Sciatic nerve (tissue), 2 donors: ENCODE measurements around the gene MAPKAP1. TPM values are rescaled to one million over a fixed set of nuclear protein-coding genes. Genes with fewer than 3 reads are reported as not detected.
A peak's percentile ranks its signal among the peaks of the same experiment; 100 is the strongest.

Experiments used
- ATAC-seq: fragments of 200-7000 bp; cut with Tn5 transposase; one replicate; pipeline ENCODE4 v1.9.1; 2020; ENCODE audit warnings: mild to moderate bottlenecking, moderate library complexity
- DNase-seq: peaks from one replicate; pipeline ENCODE4 v3.0.0-alpha.2; 2020; ENCODE audit warnings: low spot score
- intact Hi-C: fragments of 100-400 bp; cut with DNase I; formaldehyde crosslinking; loops from one replicate; pipeline ENCODE4 v1.14.2; 2022
- total RNA-seq: library from RNA; stranded (reverse); fragmentation: NEBNext Ultra II Directional; extraction: Animal tissue kit (Norgen Biotek cat#: 25700); gene quantifications from one replicate; pipeline ENCODE4 v1.2.1, GENCODE V29; 2021
- donor health status: DM: no; HTN: no; CAD: no.
- donor health status: DM: no; HTN: no; CAD: no.

Gene MAPKAP1
- total RNA-seq, 1 donor from 2014 or later, result 54.6 TPM

DNA sequence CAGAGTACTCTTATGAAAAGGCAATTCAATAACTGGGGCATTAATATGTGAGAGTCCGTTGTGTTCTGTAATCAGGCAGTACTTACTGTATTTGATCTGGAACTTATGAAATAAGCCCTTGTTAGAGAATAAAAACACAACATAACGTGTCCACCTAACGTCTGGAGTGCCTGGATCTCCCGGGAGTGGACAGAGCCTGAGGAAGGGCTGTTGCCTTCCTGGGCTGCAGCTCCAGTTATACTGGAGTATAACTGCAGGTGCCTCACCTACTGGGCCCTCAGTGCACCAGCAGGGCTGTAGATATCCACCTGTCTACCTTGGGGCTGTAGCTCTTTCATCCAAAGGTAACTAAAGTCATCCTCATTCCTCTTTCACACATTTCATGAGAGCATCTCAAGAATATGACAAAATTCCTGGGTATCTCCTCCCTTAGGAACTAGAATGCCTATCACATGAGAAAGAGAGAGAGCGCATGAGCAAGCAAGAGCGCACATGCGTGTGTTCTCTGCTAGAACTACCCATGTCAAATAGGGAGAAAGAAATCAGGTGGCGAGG is 245.3 kb downstream of the MAPKAP1 start:
- intact Hi-C loops, result no loop called here
- no peak for DNase-seq
- no peak for ATAC-seq

DNA sequence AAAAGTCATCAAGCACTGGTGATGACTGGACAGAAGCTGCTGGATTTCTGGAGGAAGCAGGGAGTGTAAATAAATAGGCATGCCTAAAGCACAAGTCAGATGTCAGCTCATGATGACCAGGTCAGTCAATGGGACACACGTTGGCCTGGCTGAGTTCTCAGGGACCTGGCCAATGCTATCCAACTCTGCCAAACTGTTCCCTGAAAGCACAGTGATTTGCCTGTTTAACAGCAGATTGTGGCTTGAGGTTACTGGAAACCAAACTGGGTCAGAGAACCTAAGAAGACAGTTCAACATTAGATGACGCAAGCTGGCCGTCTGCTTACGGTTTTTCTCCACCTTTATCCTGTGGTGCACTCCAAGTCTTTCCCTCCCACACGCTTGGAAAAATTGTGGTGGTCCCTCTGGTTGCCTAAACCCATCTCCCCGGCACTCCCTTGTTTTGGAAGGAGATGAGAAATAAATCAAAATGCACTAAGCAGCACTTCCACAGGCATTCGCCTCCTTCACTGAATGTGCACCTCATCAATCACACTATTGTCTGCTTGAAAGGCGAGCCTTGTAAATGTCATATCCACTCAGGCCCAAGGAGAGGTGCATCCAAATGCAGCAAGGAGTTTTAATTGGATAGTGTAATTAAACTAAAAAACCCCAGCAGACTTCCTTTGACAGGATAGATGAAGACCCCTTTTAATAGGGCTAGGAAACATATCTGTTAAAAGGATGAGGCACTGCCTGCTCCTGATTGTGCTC is 245.9 kb downstream of the MAPKAP1 start:
- no peak for DNase-seq
- peak; percentile 78 for ATAC-seq
- intact Hi-C loops, result no loop called here

DNA sequence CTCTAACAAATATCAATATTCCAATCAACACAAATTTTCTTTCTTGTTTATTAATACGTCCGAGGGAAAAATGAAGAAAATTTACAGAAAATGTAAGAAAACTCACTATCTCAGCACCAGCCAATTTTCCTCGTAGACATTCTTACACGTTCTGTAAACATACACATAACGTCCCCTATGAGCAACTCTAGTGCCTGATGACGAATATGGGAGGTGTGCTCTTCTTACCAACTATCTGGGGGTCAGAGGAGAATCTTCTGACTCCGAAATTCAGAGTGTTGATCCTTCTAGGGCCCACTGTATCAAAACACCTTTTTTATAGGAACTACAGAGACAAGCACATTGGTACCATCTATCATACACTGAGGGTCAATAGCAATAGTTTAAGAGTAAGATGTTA is 246.7 kb downstream of the MAPKAP1 start:
- intact Hi-C loops, result no loop called here
- no peak for ATAC-seq
- no peak for DNase-seq

DNA sequence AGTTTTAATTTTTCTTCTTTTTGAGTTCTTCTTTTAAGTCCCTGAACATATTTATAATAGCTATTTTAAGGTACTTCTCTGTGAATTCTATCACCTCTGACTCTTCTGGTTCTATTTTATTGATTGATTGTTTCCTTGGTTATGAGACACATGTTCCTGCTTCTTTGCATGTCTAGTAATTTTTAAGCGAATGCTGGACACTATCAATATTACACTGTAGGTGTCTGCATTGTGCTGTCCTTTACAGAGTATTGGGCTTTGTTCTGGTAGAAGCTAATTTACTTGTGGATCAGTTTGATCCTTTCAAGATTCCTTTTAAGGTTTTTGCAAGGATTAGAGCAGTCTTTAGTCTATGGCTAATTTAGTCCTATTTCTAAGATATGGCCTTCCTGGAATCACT is 249.7 kb downstream of the MAPKAP1 start:
- no peak for DNase-seq
- ATAC-seq, result no peak
- intact Hi-C loops, result no loop called here

DNA sequence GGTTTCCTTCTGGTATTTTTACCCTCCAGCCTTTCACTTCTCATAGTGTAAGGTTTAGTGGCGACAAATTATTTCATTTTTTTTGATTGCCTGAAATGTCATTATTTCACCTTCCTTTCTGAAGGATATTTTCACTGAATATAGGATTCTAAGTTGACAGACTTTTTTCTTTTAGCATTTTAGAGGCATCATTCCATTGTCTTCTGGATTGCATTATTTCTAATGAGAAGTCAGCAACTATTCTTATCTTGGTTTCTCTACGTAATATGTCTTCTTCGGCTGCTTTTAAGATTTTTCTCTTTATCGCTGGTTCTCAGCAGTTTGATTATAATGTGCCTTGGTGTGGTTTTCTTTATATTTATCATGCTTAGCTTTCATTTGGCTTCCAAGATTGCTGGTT is 251.1 kb downstream of the MAPKAP1 start:
- ATAC-seq (no peak), DNase-seq (no peak)
- intact Hi-C loops, result no loop called here

DNA sequence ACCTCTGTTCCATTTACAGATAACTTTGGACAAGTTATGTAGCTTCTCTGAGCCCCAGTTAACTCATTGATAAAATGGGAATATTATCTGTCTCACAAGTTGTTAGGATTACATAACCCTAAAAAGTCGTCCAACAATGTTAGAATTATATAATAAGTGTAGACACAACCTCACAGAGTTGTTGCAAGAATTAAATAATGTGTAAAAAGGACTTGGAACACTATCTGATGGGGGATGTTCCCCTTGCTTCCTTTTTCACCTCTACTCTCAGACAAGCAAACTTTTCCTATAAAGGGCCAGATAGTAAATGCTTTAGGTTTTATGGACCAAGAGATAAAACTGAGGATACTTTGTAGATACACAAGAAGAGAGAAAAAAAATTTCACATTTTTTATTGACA is 251.9 kb downstream of the MAPKAP1 start:
- DNase-seq (no peak), ATAC-seq (no peak)
- intact Hi-C loops, result no loop called here

DNA sequence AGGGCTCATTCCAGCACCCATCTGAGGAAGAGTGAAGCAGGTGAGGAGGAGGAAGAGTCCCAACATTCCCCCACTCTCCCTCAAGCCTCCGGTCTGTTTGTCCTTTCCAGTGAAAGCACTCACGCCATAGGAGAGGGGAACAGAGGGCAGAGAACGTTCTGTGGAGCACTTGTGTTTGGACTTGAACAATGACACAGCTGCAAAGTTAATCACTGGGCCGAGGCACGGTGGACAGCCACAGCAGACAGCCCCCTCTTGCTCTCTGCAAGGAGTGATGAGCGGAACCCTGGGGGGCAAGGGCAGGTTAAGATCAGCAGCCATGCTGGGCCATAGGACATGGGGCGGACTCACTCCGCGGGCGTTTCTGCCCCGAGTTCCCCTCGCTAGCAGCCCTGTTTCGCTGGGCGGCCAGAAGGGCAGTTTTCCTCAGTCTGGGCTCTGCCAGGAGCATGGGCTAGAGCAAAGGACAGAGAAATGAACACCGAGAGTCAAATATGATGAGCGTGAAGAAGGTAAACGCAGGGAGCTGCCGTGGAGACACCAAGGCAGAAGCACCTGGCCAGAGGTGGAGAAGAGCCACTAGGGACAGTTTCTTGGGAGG is 259.7 kb downstream of the MAPKAP1 start:
- DNase-seq, result no peak
- intact Hi-C loops, result no loop called here
- no peak for ATAC-seq

DNA sequence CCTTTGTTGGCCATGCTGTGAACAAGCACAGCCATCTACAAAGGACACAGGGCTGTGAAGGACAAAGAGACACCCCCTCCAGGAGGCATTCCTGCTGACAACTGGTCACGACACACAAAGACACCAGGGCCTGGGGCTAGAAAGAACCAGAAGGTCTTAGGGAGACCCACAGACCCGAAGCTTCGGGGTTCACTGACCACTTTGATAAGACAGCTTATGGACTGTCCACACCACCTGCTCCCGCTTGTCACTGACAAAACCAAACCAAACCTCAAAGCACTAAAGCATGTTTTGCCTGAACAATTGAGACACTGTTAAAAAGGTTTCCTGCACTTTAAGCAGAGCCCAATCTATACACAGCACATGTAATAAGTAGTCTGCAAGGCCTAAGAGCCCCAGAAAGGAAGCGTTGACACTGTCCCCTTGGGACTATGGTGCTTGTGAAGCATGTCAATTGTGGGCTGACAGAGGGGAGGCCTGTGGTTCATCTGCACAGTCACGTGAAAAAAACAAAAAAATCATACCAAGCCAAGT is 260.4 kb downstream of the MAPKAP1 start:
- intact Hi-C loops, result no loop called here
- no peak for DNase-seq
- ATAC-seq, result no peak

DNA sequence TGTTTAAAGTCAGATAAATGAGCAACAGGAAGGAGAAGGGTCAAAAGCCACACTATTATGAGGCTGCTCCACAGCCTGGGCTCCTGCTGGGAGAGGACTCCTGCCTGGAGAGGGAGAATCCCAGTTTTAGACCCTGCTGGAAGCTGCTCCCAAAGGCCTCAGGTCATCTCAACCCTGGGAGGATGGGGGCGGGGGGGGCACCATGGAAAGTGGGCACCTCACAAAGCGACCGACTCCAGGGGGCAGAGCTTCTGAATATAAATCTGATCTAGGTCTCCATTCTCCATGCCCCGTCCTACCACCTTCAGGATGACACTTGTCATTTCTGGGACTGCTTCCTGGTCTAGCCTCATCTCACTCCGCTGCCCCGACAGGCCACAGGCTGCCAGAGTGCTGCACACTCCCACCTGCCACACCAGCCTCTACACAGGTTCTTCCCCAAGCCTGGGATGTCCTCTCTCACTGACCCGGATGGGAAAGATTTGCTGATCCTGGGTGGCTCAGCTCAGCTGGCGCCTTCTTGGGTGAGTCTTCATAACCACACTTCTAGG is 262.0 kb downstream of the MAPKAP1 start:
- intact Hi-C loops, result no loop called here
- ATAC-seq (no peak), DNase-seq (no peak)

DNA sequence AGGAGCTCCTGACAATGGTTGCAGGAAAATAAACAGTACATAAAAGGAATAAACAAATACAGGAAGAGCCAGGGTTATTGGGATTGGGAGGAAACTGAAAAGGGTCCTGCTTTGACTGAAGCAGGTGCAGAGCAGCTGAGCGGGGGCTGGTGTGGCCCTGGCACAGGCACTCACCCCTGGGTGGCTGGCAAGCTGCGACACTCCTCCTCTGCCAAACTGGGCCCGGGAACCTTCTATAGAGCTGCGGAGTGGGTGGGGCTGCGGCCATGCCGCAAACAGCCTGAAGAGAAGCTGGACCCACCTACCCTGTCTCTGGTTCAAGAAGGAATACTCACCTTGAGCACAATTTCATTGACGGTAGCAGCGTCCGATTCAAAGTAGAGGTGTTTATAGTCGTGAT is 262.8 kb downstream of the MAPKAP1 start:
- intact Hi-C loops, result no loop called here
- no peak for DNase-seq
- ATAC-seq, result no peak

DNA sequence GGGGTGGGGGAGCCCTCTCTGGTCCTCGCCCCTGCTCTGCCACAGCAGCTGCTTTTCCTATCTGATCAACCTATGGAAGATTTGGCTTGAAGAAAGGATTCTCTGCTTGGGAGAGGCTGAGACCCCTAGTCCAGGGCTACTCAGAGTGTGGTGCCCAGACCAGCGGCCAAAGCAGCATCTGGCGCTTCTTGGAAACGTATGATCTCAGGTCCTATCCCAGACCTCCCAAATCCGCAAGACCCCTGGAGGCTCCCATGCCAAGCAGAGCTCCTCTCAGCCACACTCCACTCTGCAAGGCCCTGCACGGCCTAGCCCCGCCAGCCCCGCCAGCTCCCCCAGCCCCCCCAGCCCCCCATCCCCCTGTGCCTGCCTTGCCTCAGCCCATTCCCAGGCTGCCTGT is 263.6 kb downstream of the MAPKAP1 start:
- intact Hi-C loops, result no loop called here
- no peak for DNase-seq
- ATAC-seq, result no peak

DNA sequence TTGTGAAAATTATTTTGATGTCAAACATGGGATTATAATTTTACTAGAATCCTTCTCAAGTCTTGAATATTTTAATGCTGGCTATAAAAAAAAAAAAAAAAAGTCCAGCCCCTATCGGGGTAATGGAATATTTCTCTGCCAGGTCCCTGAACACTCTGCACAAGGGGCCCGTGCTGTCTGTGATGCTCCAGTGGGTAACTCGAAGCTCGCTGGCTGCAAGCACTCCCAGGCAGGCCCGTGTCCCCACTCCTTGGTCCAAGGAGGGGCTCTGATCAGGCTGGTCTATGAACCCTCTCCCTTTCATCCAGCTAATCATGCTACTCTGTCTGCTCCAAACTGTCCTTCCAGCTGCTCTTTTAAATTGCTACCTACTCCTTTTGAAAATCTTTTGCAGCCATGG is 264.6 kb downstream of the MAPKAP1 start:
- intact Hi-C loops, result no loop called here
- DNase-seq (no peak), ATAC-seq (no peak)

DNA sequence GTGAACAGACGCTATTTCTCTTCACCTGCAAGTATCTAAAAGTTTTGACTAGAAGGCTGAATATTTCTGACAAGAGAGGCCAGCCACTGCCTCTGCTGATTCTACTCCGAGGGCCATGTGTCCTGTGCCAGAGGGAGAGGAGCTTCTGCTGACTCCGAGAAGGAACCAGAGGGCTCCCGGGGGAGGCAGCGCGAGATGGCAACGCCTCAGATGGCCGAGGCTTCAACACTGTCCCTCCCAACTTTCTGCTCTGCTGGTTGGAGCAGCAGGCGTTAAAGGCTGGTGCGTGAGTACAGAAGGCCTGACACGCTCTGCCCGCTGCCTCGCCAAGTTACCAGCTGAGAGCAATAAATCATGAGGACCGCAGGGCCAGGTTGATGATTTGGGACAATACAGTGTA is 266.6 kb downstream of the MAPKAP1 start:
- DNase-seq, result no peak
- intact Hi-C loops, result no loop called here
- no peak for ATAC-seq

DNA sequence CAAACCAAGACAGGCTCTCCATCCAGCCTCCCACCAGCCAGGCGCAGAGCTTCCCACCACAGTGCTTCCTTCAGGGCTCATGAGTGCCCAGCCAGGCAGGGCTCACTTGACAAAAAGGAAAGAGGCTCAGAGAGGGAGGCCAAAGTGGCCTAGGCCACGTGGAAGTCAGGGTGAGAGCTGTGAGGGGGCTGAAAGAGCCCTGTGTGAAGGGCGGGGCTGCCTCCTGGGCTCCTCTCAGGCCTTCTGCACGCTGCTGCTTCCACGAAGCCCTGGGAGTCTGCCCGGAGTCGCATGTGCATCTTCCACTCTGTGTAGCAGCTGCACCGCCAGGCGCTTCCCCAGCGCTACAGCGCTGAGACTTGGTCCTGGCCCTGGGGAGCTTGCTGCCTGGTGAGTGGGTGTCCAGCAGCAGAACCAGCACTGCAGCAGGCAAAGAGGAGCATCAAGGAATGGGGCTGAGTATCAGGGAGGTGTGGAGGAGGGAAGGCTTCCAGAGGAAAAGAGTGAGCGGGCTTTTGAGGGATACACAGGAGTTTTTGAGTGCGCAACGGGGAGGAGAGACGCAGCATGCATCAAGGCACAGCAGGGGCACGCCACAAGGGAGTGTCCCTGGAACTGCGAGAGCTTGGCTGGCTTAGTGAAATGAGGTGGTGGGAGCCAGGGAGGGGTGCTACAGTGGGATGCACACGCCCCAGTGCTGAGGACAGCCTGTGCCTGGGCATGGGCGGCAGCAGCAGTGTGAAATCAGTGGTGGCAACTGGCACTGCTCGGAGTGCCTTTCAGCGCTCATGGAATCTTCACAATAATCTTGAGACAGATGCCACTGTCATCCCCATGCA is 267.4 kb downstream of the MAPKAP1 start:
- DNase-seq (no peak), ATAC-seq (no peak)
- intact Hi-C loops, result no loop called here

DNA sequence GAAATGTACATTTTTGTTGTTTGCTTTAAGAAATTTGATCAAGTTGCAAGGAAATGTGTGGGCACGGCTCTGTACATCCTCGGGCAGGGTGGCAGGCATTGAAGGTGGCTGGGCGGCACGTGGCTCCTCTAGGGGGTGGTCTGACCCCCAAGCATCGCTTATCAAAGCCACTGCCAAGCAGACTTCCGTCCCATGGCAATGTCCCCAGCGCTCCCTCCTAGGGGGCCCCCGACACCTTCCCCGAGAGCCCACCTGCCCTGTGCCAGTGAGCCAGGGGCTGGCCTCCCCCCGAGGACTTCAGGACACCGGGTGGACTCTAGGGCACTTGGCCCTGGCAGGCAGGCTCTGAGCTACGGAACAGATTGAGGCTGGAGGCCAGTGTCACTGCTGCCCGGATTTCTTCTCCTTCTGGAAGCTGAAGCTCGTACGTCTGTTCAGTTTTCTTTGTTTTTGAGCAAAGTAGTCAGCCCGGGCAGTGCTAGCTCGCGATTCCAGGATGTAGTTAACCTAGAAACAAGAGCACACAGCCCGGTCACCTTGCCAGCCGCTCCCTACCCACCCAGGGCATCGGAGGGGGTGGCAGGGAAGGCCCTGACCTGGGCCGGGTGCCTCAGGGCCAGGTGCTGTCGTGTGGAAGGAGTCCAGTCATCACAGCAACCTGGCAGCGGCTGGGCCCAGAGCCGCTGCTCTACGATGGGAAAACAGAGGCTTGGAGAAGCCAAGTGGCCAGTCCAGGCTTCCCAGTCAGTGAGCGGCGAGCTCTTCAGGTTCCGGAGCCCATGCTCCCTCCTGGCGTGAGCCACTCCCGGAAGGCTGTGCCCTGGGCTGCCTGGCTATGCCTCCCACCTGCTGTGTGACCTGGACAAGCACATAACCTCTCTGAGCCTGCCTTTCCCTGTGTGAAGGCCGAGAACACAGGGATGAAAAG is 268.2 kb downstream of the MAPKAP1 start:
- intact Hi-C loops, result no loop called here
- no peak for ATAC-seq
- DNase-seq, result no peak

DNA sequence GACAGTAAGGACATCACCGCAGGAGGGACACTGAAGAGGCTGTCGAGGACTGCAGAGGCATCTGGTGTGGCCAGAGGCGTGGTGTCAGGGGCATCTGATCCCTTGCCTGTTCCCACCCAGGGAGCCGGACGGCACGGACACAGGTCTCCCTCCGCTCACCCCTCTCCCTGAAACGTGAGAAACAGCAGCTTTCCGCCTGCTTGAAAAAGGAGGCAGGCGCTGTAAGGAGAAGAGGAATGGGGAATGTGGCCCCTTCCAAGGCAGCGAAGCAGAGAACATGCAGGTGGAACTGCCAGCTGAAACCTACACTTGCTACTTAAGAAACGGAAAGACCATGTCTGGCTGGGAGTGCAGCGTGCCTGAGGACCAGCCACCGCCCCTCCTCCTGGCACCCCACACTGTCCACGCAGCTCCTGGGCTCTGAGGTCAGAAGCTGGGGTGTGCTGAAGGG is 269.2 kb downstream of the MAPKAP1 start:
- intact Hi-C loops, result no loop called here
- no peak for DNase-seq
- no peak for ATAC-seq

DNA sequence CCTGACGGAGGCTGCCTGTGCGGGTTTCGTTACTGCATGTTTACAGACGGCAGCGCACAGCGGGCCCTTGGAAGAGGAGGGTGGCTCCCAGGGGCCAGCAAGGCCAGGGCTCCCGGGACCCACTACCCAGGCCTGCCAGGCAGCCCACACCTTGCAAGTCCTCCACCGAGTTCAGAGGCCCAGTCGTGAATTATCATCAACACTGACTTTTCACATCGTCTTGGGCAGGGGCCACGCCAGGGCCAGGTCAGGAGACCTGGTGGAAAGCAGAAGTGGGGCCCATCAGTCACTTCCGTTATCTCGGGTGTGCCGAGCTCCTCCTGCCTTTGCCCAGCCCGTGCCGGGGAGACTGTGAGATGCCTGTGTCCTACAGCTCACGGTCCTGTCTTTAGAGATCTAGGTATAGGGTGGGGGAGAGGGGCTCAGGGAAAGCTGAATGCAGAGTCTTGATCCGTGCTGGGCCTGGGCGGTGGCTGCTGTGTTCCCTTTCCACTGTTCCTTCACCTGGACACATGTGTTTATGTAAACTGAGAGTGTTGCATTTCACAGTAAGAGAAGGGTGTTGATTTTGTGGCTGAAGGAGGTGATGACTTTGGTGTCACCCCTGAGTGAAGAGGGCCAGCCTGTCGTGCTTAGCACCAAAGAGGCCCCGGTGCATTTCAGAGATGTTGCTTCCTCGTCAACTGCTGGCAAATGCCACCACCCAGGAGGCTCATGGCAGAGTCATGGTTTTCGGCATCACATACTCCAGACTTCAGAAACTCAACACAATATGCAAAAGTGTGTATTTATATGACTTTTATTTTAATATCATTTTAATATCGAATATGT is 270.2 kb downstream of the MAPKAP1 start:
- ATAC-seq, result no peak
- intact Hi-C loops, result no loop called here
- no peak for DNase-seq
